NCI-H2171 treated with DMSO at 0.1 percent for 48 hours (cell line): ENCODE measurements around the gene ST7.

Experiments
- DNase-seq: peaks from one replicate; lab custom pipeline; 2025; lab: John Stamatoyannopoulos, UW

Gene ST7

DNA sequence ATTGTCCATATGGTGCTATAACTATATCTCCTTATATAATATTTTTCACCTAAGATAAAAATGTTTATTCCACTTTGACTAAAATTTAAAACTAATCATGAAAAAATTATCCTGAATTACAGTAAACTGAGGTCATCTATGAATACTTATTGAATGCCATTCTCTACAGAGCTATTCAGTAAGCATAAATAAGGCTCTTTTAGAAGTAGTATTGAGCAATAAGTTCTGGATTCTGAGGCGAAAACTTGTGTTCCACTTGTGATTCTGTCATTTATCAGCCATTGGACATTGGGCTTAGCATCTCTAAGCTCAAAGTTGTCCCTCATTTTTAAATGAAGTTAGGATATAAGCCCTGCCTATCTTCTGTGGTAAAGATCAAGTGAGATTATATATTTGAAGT lies 238.8 kb downstream of the ST7 start:
- DNase-seq, result no peak

- DNase-seq, result no peak
Measured at GRCh38 chr7:117193564-117193963, 240.3 kb downstream of the ST7 start.

DNA sequence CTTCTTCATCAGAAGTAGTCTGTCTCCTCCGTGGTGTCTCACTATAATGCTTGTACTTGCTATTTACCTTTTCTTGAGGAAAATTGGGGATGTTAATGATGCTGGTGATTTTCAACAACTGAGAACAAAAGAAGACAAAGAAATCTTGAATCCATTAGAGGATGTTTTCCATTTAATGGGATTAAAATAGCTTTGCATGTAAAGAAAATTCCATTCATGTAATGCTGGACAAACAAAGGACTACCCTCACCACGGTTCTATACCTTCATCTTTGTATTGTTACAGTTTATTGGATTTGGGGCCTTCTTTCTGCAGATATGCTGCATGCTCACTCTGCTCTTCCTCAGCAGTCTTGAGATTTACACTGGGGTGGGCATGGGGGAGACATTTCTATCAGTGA lies 241.1 kb downstream of the ST7 start:
- DNase-seq, result no peak

GRCh38 chr7:117195361-117196029 lies 242.2 kb downstream of the ST7 start:
- no peak for DNase-seq

GRCh38 chr7:117200132-117200531 lies 246.8 kb downstream of the ST7 start:
- DNase-seq, result no peak

GRCh38 chr7:117200786-117201458 lies 247.6 kb downstream of the ST7 start:
- no peak for DNase-seq

DNA sequence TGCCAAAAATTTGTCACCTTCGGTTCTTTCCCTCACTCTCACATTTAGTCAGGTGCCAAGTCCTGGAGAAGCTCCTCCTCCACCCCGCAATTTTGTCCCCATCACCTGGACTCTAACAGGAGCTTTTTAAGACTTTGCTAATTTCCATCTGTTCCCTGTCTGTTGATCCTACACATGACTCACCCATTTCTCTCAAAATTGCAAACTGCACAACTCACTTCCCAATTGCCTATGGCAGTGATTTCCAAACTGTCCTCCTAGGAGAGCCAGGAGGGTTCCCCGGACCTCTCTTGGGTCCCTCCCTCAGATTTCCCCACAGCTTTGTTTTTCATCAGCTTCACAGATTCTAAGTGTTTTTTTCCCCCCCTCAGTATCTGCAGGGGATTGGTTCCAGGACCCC lies 249.2 kb downstream of the ST7 start:
- no peak for DNase-seq

GRCh38 chr7:117203205-117203604 lies 249.9 kb downstream of the ST7 start:
- DNase-seq, result no peak

DNA sequence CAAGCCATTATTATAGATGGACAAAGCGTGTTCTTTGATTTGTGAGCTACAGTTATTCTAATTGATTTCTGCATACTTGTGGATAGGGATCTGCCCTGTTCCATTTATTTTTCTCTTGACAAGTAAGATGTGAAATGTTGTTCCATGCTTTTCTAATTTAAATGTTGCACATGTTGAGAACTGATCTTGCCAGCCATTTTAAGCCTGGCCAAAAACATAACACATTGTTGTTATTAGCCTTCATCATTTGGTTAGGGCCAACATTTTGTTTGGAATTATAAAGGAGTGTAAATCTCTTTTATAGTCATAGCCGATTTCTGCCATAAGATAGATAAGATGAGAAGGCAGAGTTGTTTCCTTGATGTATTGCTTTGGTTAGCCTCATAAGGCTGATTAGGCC lies 252.6 kb downstream of the ST7 start:
- no peak for DNase-seq

- DNase-seq, result no peak
Measured at GRCh38 chr7:117208257-117208656, 255.0 kb downstream of the ST7 start.

DNA sequence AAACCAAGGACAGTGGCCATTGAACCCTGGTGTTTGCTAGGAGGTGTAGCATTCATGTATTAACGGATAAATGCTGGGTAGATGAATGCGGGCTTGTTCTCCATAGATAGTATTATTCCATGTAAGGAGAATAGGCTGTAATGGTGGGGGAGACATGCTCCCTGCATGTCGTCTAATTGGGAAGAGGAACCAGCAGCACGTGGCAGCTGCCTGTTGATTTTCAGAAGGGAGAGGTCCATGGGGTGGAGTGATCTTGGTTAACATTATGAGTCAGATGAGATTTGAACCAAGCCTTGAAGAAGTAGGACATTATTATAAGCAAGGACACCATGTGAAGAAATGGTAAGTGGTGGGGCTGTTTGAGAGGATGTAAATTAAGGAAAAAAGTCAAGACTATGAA lies 257.1 kb downstream of the ST7 start:
- DNase-seq, result no peak

DNA sequence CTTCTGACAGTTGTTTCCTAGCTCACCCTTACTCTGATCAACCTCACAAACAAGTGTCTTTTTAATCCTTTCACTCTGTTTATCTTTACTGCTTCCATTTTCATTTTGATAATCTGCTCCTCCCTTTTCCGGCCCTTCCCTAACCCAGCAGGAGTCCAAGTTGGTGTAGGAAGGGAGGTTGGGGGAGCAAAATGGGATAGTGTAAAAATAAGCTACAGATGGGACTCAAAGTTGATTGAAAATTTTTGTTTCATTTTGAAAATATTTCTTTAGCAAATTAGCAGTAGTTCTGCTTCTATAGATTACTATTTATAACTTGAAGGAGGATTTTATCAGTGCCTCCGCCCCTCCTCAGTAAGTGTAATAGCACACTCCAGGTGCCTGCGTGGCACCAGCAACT lies 257.6 kb downstream of the ST7 start:
- no peak for DNase-seq

- DNase-seq, result no peak
Measured at GRCh38 chr7:117211614-117212013, 258.3 kb downstream of the ST7 start.

- DNase-seq, result peak; percentile 35
Measured at GRCh38 chr7:117212969-117213877, 259.9 kb downstream of the ST7 start.

DNA sequence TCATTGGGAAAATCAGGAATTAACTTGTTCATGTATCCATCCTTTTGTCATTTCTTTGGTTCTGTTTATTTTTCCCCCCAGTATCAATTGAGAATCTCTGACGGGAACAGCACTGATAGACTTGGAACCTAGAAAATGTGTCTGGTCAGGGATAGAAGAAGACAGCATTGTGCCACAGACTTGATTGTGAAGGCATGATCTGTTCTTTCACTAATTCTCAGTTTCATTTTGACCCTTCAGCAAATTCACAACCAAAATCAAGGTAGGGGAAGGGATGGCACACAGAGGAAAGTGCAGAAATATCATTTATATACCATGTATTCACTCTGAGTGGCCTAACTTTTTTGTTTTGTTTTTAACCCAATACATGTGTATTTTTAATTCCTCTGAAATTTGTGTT lies 262.7 kb downstream of the ST7 start:
- DNase-seq, result no peak

- no peak for DNase-seq
Measured at GRCh38 chr7:117216436-117217069, 263.3 kb downstream of the ST7 start.

DNA sequence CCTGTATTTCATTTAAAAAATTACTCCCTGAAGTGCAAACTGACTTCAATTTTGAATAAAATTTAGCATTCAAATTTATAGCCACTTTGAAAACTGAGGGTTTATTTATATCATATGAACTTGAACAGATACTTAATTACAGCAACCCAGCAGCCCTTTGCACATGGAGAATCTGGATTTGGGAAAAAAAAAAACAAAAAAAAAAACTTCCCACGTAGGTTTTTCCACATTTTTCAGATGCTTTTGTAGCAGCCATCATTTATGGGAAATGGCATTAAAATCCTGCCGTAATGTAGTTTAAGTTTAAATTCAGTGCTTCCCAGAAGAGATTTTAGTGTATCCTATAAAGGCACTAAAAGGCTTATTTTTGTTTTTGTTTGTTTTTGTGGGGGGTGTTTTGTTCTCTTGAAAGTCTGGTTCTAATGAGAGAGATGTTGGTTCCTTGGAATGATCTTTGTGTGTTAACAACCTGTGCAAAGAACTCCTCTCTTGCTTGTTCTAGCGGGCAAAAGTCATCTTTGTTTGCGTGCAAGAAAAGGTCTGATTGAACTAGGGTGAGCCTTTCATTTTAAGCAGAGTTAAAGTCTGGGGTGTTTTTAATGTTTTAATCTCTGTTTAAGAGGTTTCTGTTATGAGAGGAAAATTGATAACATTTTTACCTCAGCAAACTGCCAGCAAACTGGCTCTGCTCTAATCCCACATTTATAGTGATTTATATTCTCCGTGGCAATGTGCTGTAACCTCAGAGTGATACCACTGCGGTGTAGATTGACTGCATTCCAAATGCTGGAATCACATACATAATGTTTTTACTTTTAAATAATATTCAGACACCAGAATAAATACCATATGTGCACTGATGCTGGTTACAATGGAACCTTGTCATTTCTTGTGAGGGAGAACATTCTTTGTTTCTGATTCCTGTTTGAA lies 264.1 kb downstream of the ST7 start:
- no peak for DNase-seq

DNA sequence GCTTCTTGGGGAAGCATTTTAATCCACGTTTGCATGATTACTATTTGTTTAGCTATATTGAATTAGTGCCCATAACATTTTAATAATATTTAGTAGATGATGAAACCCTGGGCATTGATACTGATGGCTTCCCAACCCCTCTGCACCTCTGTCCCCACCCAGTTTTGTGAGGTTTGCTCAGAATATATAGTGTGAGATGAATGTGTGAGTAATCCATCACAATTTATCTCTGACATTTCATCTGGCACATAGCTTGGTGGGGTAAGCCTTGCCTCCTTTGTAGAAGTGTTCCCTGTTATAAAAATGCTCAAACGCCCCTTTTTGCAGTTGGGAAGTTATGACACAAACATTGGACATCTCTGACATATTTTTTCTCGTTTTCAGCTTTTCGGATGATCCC lies 265.4 kb downstream of the ST7 start:
- no peak for DNase-seq

- DNase-seq, result no peak
Measured at GRCh38 chr7:117219485-117219884, 266.2 kb downstream of the ST7 start.

- DNase-seq, result no peak
Measured at GRCh38 chr7:117220836-117221235, 267.5 kb downstream of the ST7 start.

GRCh38 chr7:117225536-117225935 lies 272.2 kb downstream of the ST7 start:
- no peak for DNase-seq
